ENCODE results near the gene DOCK9.

- TF ChIP-seq CTCF (IDR thresholded peaks at IDR 0.05; ENCODE audit: low read length): no peak
- TF ChIP-seq EZH2 (IDR thresholded peaks at IDR 0.05; ENCODE audit: borderline replicate concordance, low read length): no peak
Observed at GRCh38 chr13:98972627-98973026, 5.2 kb downstream of the DOCK9 start.
